Activated CD8-positive, alpha-beta memory T cell treated with anti-CD3 and anti-CD28 coated beads for 1 hour (primary cell): Measurements from ENCODE around the gene SLC7A5.

Source experiments
- DNase-seq, 2 donors: peaks; one replicate each; pipeline ENCODE4 v3.0.0-alpha.2; 2020; ENCODE audit warnings: low read depth in 1 of 2; ENCODE audit errors: extremely low read depth in 1 of 2

Gene SLC7A5

GRCh38 chr16:87847785-87848675 lies 21.3 kb downstream of the SLC7A5 start:
- DNase-seq = no peak

- no peak for DNase-seq
These were observed 21.9 kb downstream of the SLC7A5 start for GRCh38 chr16:87847467-87847784.

GRCh38 chr16:87846705-87847466 lies 22.4 kb downstream of the SLC7A5 start:
- no peak for DNase-seq

GRCh38 chr16:87845807-87846619 lies 23.3 kb downstream of the SLC7A5 start:
- no peak for DNase-seq

- DNase-seq = no peak
These were observed 24.1 kb downstream of the SLC7A5 start for GRCh38 chr16:87845213-87845612.

GRCh38 chr16:87844809-87845208 lies 24.5 kb downstream of the SLC7A5 start:
- no peak for DNase-seq

- no peak for DNase-seq
These were observed 25.1 kb downstream of the SLC7A5 start for GRCh38 chr16:87844120-87844733.

GRCh38 chr16:87843678-87844105 lies 25.6 kb downstream of the SLC7A5 start:
- no peak for DNase-seq

GRCh38 chr16:87842209-87842869 lies 27.0 kb downstream of the SLC7A5 start:
- DNase-seq = no peak

GRCh38 chr16:87841340-87842208 lies 27.7 kb downstream of the SLC7A5 start:
- DNase-seq = no peak

- DNase-seq = no peak
These were observed 28.9 kb downstream of the SLC7A5 start for GRCh38 chr16:87840271-87840978.

GRCh38 chr16:87839542-87840270 lies 29.6 kb downstream of the SLC7A5 start:
- DNase-seq = no peak

- DNase-seq = no peak
These were observed 30.4 kb downstream of the SLC7A5 start for GRCh38 chr16:87838643-87839541.

- DNase-seq = no peak
These were observed 31.5 kb downstream of the SLC7A5 start for GRCh38 chr16:87837627-87838289.

GRCh38 chr16:87836844-87837581 lies 32.3 kb downstream of the SLC7A5 start:
- DNase-seq = no peak

- no peak for DNase-seq
These were observed 32.9 kb downstream of the SLC7A5 start for GRCh38 chr16:87836346-87836843.
